ENCODE measurements around the gene CPA4.

GRCh38 chr7:130274296-130274695 lies 18.7 kb upstream of the CPA4 start:
- no peak for TF ChIP-seq EZH2 (IDR thresholded peaks at IDR 0.05; ENCODE audit: low read length, unreplicated experiment)
- no peak for TF ChIP-seq CTCF (conservative IDR thresholded peaks at IDR 0.05; ENCODE audit: low read depth, low read length)

Data from PC-3 (cell line).